GM19468 (cell line): ENCODE results near the gene VMP1.
"Not testable (repeated sequence)": the region's sequence is repeated elsewhere in the genome, so short reads cannot be mapped to it uniquely, and the experiment has no call there.

Source experiments
- ATAC-seq: cut with Tn5 transposase; IDR thresholded peaks from one replicate; pipeline ENCODE4 v1.9.1; 2021; ENCODE audit warnings: mild to moderate bottlenecking, moderate library complexity, moderate number of reproducible peaks; ENCODE audit not compliant: unreplicated experiment; ENCODE audit errors: extremely low read depth

VMP1 gene

DNA sequence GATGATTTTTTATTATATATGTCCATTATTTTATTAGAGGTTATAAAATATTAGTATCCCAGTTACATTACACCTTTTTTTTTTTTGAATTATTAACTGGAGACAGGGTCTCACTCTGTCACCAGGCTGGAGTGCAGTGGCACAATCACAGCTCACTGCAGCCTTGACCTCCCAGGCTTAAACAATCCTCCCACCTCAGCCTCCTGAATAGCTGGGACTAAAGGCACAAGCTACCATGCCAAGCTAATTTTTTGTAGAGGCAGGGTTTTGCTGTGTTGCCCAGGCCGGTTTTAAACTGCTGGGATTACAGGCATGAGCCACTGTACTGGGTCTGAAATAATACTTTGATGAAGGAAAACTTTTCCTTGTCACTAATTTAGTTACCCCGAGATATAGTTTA lies 63.6 kb downstream of the VMP1 start:
- no peak for ATAC-seq

DNA sequence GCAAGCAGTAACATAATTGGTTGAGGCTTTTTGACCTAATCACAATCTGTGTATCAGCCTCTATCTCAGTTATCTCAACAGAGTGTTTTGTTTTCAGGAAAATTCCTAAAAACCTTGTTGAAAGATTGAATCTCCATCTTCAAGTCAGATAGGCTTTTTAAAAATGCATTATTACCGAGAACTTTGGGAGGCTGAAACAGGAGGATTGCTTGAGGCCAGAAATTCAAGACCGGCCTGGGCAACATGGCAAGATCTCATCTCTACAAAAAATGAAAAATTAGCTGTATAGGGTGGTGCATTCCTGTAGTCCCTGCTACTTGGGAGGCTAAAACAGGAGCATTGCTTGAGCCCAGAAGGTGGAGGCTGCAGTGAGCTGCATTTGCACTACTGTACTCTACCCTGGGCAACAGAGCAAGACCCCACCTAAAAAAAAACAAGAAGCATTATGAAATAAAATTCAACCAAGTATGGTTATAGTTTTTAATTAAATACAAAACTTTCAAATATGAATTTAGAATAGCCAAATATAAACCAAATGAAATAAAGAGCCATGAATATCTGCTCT lies 68.4 kb downstream of the VMP1 start:
- no peak for ATAC-seq

DNA sequence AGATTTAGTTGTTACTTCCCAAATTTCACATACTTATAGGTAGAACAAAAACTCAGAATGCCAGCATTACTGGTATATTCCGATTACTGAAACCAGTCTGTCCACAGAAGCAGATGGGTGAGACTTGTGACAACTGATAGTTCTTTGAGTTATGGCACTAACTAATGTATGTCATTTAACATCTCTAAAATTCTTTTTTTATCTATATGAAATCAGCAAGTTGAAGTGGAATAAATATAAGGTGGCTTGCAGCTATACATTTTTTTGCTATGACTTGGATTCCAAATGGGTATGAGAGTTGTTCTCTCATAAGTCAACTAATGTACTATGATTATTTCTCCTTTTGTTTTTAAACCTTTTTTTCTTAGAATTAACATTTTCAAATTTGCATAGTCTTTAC lies 69.1 kb downstream of the VMP1 start:
- no peak for ATAC-seq

DNA sequence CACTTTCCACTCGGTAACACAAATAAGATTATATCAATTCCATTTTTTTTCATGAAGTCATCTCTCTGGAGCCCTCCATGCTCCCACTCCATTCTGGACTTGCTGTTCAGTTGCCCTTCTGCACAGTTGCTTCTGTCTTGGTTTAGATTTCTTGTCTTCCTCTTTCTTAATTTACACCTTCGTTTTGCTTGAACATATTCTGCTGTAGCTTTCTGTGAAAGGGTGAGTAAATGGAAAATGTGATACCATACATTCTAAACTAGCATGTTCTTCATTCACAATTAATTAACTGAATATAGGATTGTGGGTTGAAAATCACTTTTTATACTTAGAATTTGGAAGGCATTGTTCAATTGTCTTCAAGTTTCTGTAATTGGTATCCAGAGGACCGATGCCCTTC lies 69.6 kb downstream of the VMP1 start:
- ATAC-seq, result no peak

DNA sequence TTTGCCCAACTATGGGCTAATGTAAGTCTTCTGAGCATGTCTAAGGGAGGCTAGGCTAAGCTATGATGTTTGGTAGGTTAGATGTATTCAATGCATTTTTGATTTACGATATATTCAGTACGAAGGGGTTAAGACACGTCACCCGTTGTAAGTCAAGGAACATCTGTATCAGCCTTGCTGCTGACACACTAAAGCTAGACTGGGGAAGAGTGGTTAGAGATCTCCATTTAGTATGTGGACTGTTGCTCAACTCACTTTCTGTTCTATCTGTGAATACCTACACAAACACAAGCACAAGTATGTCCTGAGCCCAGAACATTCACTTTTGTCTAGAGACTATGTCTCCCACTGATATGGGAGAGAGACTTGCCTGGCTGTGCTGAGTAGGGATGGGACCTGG lies 71.5 kb downstream of the VMP1 start:
- no peak for ATAC-seq

DNA sequence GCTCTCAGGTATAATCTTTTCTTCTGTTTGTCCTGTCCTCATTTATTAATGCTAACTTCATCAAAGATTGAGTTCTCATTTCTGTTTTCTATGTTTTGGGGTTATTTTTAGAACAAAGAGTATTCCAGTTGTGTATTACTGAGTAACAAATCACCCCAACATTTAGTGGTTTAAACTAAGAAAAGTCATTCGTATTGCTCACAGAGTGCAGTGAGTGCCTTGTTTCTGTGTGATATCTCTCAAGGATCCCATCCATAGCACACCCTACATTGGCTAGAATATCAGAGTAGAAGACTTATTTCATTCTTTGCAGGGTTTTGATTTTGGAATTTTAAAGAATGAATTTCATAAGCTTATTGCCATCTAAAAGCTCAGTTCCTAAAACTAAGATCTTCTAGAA lies 72.1 kb downstream of the VMP1 start:
- no peak for ATAC-seq

DNA sequence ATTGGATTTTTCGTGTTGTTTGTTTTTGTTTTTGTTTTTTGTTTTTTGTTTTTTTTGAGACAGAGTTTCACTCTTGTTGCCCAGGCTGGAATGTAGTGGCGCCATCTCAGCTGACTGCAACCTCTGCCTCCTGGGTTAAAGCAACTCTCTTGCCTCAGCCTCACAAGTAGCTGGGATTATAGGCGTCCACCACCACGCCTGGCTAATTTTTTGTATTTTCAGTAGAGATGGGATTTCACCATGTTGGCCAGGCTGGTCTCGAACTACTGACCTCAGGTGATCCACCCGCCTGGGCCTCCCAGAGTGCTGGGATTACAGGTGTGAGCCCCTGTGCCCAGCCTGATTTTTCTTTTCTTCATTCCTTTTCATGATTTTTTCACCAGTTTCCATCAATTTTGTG lies 73.1 kb downstream of the VMP1 start:
- ATAC-seq, result not testable (repeated sequence)

DNA sequence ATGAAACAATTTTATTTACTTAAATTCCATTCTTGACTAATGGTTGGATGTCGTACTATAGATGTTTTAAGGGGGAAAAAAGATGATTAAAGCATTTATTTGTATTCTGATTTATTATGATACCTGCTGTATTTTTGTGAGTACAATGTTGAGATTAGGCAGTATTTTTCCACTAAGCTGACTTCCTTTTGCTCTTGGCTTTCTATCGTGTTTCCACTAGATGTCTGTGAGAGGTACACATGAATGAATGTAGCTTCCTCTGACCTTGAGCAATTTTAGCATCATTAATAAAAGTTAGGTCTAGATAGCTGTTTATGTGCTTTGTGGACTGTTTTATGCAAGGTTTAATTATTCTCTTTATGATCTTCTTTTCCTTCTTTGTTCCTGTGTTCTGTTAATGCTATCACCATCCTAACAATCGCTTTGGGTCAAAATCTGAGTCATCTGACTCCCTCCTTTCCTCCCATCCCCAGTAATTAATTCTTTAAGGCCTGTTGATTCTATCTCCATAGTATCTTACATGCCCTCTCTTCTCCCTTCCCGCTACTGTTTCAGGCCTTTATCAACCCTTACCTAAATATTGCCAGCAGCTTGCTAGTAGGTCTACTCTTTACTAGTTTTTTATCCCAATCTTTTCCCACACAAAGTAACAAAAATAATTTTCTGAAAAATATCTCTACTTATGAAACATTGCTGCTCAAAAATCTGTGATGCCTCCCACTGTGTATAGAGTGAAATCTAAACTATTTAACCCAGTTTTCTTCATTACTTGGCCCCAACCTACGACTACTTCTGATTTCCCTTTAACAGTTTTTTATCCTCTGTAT lies 76.0 kb downstream of the VMP1 start:
- no peak for ATAC-seq

DNA sequence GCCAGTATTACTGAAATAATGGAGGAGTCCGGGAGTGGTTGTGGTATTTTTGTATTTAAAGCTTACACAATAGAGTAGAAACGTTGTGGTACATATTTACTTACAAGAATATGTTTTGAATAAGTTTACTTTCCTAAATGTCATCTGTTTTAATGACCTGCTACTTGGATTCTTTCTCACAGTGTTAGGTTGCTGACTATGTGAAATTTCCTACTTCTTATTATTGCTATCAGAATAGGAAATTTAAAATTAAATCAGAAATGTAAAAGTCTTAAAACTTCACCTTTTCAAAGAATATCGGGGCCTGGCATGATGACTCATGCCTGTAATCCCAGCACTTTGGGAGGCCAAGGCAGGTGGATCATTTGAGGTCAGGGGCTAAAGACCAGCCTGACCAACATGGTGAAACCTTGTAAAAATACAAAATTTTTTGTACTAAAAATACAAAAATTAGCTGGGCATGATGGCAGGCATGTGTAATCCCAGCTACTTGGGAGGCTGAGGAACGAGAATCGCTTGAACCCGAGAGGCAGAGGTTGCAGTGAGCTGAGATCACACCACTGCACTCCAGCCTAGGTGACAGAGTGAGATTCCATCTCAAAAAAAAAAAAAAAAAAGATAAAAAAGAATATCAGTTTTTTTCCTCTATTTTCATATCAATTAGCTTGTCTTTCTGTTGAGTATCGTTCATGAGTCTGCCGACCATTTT lies 77.8 kb downstream of the VMP1 start:
- ATAC-seq, result no peak

DNA sequence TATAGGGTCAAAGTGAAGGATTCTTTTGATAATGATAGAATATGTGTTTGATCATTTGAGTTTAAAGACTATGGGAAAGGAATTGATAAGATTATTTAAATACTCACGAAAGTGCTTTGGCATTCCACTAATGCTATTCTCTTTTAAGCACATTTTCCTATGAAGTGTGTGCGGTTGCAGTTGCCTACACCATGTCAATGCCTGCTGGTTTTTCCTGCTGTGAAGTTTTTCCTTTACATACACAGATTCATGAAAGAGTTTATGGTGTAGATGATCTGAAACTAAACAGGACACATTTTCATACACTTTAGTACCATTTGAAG lies 78.7 kb downstream of the VMP1 start:
- no peak for ATAC-seq

DNA sequence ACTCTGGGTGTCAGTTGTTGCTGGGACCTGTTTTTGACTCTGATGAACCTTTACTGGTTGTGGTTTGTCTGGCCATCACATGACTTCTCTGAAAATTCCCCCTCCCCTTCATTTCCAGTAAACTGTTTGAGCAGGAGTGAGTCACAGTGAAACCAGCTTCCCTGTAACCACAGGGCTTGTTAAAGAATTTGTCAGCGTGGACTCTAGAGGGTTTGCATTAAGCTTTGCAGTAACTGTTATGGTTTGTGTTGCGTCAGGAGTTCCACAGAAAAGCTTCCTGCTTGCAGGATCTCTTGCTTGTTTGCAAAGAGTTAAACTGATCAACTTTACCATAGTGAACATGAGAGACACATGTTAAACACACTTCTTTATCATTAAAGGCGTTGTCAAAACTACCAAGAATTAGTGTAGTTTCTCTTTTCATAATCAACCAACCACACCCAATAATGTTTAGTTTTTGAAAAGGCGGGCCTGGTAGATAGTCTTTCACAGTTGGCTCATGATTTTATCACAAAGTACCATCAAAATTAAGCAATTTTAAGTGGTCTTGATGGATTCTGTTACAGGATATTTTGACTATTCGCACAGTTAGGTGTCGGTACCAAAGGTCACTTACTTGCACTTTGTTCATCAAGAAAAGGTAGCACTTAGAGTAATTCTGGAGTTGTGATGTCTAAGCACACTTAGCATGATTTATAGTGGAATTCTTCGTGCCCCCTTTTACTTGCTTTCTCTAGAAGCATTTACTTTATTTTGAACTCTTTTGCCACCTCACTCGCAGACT lies 79.3 kb downstream of the VMP1 start:
- ATAC-seq, result peak; percentile 86

DNA sequence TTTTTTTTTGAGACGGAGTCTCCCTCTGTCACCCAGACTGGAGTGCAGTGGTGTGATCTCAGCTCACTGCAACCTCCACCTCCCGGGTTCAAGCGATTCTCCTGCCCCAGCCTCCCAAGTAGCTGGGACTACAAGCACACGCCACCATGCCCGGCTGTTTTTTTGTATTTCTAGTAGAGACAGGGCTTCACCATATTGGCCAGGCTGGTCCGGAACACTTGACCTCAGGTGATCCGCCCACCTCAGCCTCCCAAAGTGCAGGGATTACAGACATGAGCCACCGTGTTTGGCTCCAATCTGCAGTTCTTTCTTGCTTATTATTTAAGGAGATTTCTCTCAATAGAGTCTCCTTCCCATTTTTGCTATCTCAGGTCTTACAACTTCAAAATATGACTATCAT lies 82.4 kb downstream of the VMP1 start:
- not testable (repeated sequence) for ATAC-seq

DNA sequence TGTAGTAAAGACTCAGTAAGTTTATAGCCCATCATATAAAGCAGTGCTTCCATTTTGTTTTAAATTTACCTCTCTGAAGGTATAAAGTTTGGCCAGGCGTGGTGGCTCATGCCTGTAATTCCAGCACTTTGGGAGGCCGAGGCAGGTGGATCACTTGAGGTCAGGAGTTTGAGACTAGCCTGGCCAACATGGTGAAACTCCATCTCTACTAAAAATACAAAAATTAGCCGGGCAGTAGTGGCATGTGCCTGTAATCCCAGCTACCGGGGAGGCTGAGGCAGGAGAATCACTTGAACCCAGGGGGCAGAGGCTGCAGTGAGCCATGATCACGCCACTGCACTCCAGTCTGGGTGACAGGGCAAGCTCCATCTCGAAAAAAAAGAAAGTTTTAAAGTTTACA lies 83.0 kb downstream of the VMP1 start:
- ATAC-seq, result not testable (repeated sequence)

DNA sequence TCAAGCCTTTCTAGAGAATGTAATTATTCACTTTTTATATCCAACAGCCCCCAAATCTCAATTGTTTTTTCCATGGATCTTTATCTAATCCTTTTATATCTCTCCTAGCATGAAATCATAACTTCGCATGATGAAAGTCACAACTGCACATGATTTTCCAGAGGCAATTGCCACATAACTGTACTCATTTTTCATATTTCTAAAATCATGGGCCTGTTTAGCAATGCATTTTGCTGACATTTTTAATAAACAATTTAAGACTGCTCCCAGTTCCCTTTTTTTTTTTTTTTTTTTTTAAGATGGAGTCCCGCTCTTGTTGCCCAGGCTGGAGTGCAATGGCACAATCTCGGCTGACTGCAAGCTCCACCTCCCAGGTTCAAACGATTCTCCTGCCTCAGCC lies 83.5 kb downstream of the VMP1 start:
- no peak for ATAC-seq

DNA sequence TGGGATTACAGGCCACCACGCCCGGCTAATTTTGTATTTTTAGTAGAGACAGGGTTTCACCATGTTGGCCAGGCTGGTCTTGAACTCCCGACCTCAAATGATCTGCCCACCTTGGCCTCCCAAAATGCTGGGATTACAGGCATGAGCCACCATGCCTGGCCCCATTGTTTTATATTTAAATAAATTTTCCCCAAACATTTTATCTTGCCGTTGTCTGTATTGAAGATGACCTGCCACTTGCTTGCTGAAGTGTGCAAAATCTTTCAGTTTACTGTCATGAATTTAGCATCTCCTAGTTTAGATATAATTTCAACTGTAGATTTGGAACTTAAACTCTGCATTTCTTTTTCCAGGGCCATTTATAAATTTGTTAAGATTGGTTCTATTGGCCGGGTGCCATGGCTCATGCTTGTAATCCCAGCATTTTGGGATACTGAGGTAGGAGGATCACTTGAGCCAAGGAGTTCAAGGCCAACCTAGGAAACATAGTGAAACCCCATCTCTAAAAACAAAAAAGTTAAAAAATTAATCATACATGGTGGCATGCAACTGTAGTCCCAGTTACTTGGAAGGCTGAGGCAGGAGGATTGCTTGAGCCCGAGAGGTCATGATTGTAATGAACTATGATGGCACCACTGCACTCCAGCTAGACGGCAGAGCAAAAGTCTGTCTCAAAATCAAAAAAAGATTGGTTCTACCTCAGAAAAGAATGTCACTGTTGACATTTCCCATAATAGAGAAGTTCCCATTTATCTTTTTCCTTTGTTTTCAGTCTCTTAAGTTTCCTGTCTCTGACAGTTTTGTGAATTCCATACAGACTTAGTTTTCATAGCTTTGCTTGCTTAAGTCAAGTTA lies 84.4 kb downstream of the VMP1 start:
- ATAC-seq, result no peak

DNA sequence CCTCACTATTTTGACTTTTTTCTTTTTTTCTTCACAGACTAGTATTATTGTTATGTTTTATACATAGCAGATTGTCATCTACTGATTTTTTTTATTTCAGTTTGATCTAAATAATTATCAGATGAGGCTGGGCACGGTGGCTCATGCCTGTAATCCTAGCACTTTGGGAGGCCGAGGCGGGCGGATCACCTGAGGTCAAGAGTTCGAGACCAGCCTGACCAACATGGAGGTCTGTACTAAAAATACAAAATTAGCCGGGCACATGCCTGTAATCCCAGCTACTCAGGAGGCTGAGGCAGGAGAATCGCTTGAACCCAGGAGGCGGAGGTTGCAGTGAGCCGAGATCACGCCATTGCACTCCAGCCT lies 85.0 kb downstream of the VMP1 start:
- not testable (repeated sequence) for ATAC-seq

DNA sequence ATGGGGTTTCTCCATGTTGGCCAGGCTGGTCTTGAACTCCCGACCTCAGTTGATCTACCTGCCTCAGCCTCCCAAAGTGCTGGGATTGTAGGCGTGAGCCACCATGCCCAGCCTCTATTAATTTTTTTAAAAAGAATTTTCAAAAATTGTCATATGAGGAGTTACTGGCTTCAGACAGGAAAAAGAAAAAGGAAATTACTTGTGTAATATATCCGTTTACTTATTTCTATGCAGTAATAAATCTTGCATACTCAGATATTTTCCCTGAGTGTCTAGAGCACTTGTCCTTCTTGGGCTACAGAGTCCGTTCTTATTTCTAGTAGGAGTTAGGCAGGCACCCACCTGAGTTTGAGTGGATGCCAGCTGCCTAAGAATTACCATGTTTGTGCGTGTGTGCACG lies 85.8 kb downstream of the VMP1 start:
- ATAC-seq, result no peak

DNA sequence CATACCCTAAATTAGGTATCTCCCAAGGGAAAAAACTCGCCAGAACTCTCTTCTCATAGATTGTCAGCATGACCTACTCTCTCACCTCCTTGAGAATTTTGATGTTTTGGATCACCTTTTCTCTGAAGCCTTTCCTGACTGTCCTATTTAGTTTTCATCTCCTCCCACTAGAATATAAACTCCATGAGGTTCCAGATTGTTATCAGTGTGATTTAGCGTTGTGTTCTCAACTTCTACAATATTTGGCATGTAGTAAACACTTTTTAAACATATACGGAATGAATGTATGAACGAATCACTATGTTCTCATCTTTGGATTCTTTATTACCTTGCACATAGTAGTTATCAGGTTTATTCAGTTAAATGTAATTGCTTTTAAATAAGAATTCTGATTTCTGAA lies 88.7 kb downstream of the VMP1 start:
- no peak for ATAC-seq

DNA sequence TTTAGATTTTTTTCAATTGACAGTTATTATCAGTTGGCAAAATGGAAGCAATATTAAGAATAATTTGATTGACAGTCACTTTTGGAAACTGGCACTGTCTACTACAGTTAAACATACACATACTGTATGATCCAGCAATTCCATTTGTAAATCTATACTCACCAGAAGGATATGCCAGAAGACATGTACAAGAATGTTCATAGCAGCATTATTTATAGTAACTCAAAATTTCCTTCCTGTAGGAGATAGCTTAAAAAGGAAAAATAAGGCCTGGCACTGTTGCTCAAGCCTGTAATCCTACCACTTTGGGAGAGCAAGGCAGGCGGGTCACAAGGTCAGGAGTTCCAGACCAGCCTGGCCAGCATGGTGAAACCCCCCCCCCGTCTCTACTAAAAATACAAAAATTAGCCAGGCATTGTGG lies 89.3 kb downstream of the VMP1 start:
- no peak for ATAC-seq

DNA sequence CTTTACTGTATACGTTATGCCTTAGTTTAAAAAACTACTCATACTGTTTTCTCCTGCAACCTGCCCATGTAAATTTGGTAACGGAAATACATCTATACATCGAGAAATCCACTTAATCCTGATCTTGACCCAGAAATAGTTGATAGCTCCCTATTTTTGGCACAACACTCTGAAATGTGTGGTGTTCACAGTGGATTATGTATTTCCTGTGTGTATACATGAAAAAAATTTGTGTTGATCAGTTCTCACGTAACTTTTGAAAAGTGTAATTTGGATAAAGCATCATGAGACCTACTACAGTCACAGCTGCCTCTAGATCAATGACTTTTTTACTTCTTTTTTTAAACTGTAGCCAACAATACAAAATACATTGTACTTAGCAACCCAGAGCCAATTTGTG lies 90.7 kb downstream of the VMP1 start:
- ATAC-seq, result no peak
